ENCODE measurements around the gene LY6G5C. TPM values are rescaled to one million over a fixed set of nuclear protein-coding genes. Genes with fewer than 3 reads are reported as not detected.

LY6G5C gene
- total and polyA plus RNA-seq, 2 donors (not counting 3 experiments of a cell fraction or from before 2014, with no cell fraction given) = 8.2 to 11.4 TPM

GRCh38 chr6:31692353-31692752 is 11.5 kb upstream of the LY6G5C start:
- Histone ChIP-seq H3K9ac (replicated peaks; ENCODE audit: extremely low read depth, insufficient read depth, low read length) (no peak overlapping the region), H3K9me1 (replicated peaks; ENCODE audit: control insufficient read depth, extremely low read depth, insufficient read depth, low read length) (no peaks in the 10 kb centered on the region), H3K4me2 (ENCODE audit: insufficient read depth, low read length) (no peak overlapping the region), H3K27me3 (ENCODE audit: control insufficient read depth in 2 of 2, insufficient read depth in 2 of 2, low read length in 2 of 2) (no peaks in the 10 kb centered on the region), H3K36me3 (ENCODE audit: control insufficient read depth in 2 of 2, extremely low read depth in 1 of 2, insufficient read depth in 2 of 2, low read length in 2 of 2) (peaks cover 6 to 46% of the 10 kb centered on the region in 2 experiments), H3K79me2 (ENCODE audit: control insufficient read depth, insufficient read depth, low read length) (no peaks in the 10 kb centered on the region), H3K27ac (ENCODE audit: insufficient read depth, low read depth, low read length) (no peak overlapping the region), H4K20me1 (replicated peaks; ENCODE audit: control insufficient read depth, extremely low read depth, insufficient read depth, low read length) (no peaks in the 10 kb centered on the region), H3K4me3 (replicated peaks in 1 of 3; ENCODE audit: insufficient read depth in 1 of 3, low read depth in 1 of 3, low read length in 3 of 3) (no peak overlapping the region), H2AFZ (ENCODE audit: low read depth, low read length) (no peak overlapping the region), H3K9me3 (replicated peaks; ENCODE audit: control insufficient read depth, insufficient read depth, low read length) (no peaks in the 10 kb centered on the region), H3K4me1 (ENCODE audit: control insufficient read depth, extremely low read depth, insufficient read depth, low read length) (peaks cover 10% of the 10 kb centered on the region)
- intact Hi-C loops (cut with micrococcal nuclease) (no loop called here), dilution Hi-C loops (cut with MboI; ENCODE audit: extremely low pct_ligation_motif_present, low sequenced_read_pairs) (no loop called here)
- DNase-seq (ENCODE audit: low read depth, low spot score) = no peak
- CTCF ChIA-PET = interaction anchor here (1.4 to 2.1 kb wide), 2 partner anchors 114 to 138 kb away, joined by 4 to 5 read pairs; partner anchors contain the start of gene LSM2
- TF ChIP-seq FOS (IDR thresholded peaks at IDR 0.05; ENCODE audit: borderline replicate concordance, insufficient read depth, low read length) = no peak
- TF ChIP-seq POLR2A (IDR thresholded peaks at IDR 0.05; ENCODE audit: low read depth, low read length) = no peak
- TF ChIP-seq EZH2 (IDR thresholded peaks at IDR 0.05; ENCODE audit: borderline replicate concordance, low read depth, low read length, severe bottlenecking) = no peak
- TF ChIP-seq, protein P1, sequence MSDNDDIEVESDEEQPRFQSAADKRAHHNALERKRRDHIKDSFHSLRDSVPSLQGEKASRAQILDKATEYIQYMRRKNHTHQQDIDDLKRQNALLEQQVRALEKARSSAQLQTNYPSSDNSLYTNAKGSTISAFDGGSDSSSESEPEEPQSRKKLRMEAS (IDR thresholded peaks at IDR 0.05; ENCODE audit: insufficient read depth, insufficient read length) = no peak
- TF ChIP-seq, protein P2, sequence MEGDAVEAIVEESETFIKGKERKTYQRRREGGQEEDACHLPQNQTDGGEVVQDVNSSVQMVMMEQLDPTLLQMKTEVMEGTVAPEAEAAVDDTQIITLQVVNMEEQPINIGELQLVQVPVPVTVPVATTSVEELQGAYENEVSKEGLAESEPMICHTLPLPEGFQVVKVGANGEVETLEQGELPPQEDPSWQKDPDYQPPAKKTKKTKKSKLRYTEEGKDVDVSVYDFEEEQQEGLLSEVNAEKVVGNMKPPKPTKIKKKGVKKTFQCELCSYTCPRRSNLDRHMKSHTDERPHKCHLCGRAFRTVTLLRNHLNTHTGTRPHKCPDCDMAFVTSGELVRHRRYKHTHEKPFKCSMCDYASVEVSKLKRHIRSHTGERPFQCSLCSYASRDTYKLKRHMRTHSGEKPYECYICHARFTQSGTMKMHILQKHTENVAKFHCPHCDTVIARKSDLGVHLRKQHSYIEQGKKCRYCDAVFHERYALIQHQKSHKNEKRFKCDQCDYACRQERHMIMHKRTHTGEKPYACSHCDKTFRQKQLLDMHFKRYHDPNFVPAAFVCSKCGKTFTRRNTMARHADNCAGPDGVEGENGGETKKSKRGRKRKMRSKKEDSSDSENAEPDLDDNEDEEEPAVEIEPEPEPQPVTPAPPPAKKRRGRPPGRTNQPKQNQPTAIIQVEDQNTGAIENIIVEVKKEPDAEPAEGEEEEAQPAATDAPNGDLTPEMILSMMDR (IDR thresholded peaks at IDR 0.05; ENCODE audit: extremely low read depth in 1 of 2, insufficient read depth in 1 of 2, low read depth in 1 of 2, low read length in 2 of 2) = no peak
- no peak for TF ChIP-seq POLR2AphosphoS5 (IDR thresholded peaks at IDR 0.05; ENCODE audit: insufficient read depth, low read depth, low read length)
- TF ChIP-seq JUN (IDR thresholded peaks at IDR 0.05; ENCODE audit: borderline replicate concordance, insufficient read depth, insufficient read length, low read depth) = no peak
- no peak for TF ChIP-seq MYC (IDR thresholded peaks at IDR 0.05; ENCODE audit: low read depth, low read length)
- TF ChIP-seq GATA2 (IDR thresholded peaks at IDR 0.05; ENCODE audit: insufficient read depth, insufficient read length, low read depth, low read length) = no peak
- BruUV-seq (replicated peaks) = no TSS peak
- no peak for FAIRE-seq
- POLR2A ChIA-PET = no interaction called here

Measured in endothelial cell of umbilical vein (primary cell).